MV-4-11 (cell line): ENCODE measurements around the gene YIPF2.

ENCODE experiments used
- DNase-seq: peaks from one replicate; lab custom pipeline; 2025; lab: John Stamatoyannopoulos, UW

YIPF2 gene

DNA sequence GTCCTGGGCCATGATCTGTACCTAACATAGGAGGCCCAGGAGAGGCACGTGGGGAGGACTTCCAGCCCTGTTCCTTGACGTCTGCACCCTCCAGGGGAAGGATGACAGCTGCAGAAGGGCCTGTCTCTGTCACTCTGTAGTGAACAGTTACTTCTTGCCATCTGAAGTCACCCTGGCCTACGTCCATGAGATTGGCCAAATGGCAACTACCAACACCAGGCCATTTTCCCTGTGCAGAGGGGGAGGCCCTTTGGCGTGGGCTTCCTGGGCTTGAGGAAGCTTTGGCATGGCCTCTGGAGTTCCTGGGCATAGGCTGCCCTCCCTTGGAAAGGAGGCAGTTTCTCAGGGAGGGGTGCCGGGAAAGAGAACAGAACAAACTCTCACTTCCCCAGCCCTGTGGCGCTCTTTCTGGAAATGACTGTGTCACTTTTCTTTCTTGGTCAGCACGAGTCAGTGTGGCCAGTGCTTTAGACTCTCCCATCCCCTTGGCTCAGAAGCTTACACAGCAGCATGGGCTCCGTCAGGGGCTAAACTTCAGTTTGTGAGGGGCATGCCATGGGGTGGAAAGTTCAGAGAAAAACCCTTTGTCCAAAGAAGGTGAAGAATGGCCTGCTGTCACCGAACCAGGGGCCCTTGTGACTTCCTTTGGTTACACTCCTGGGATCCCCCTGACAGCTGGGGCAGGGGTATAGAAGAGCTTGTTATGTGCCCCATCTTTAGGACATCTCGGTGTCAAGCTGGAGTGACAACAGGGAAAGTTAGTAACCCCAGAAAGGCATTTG lies 51.8 kb downstream of the YIPF2 start:
- peak; percentile 75 for DNase-seq

DNA sequence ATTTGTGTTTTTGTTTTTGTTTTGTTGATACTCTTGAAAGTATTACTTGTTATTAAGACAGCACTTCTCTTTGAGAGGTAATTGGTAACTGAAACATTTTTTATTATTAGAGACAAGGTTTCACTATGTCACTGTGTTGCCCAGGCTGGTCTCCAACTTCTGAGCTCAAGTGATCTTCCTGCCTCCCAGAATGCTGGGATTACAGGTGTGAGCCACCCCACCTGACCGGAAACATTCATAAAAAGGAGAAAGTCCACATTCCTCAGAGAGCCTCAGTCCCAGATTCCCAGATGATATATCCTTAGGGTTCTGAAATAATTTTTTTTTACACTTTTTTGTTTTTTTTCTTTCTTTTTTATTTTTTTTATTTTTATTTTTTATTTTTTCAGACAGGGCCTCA lies 54.4 kb downstream of the YIPF2 start:
- DNase-seq, result no peak

DNA sequence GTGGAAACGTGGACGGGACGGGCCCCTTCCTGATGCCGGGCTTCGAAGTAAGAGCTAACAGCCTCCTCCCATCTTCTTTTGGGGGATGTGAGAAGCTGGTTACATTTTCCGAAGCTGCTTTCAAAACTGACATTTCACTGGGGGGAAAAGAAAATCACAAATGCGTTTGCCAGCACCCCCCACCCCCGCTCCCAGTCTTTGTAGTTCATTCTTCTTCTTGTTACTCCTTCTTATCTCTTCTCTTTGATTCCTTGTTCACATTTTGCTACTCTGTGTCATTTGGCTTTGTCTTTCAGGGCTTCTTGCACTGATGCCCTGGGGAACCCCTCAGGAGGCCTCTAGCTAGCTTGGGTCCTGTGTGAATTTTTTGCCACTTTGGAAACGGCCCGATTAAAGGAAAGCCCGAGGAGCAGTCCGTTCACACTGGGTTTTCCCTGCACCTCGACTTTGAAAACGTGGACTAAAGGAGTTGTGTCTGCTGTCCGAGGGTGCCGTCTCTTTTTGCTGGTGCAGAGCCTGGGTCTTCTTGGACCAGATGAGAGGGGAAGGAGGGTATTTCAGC lies 55.8 kb downstream of the YIPF2 start:
- DNase-seq, result no peak
